Measurements from ENCODE around the gene NPAS2.

NPAS2 gene

GRCh38 chr2:100857915-100858314 lies 38.0 kb downstream of the NPAS2 start:
- TF ChIP-seq, protein P1, sequence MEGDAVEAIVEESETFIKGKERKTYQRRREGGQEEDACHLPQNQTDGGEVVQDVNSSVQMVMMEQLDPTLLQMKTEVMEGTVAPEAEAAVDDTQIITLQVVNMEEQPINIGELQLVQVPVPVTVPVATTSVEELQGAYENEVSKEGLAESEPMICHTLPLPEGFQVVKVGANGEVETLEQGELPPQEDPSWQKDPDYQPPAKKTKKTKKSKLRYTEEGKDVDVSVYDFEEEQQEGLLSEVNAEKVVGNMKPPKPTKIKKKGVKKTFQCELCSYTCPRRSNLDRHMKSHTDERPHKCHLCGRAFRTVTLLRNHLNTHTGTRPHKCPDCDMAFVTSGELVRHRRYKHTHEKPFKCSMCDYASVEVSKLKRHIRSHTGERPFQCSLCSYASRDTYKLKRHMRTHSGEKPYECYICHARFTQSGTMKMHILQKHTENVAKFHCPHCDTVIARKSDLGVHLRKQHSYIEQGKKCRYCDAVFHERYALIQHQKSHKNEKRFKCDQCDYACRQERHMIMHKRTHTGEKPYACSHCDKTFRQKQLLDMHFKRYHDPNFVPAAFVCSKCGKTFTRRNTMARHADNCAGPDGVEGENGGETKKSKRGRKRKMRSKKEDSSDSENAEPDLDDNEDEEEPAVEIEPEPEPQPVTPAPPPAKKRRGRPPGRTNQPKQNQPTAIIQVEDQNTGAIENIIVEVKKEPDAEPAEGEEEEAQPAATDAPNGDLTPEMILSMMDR (conservative IDR thresholded peaks at IDR 0.05; ENCODE audit: low read length) = no peak
- H3K4me3 ChIP-seq (ENCODE audit: low read length) = no peak overlapping the region
- DNase-seq (ENCODE audit: low read depth) = peak; percentile 92

- no peak overlapping the region for H3K4me3 ChIP-seq (ENCODE audit: low read length)
- DNase-seq (ENCODE audit: low read depth) = no peak
- TF ChIP-seq, protein P1 (conservative IDR thresholded peaks at IDR 0.05; ENCODE audit: low read length) = no peak
These were observed 40.0 kb downstream of the NPAS2 start for GRCh38 chr2:100859902-100860301.

- no peak overlapping the region for H3K4me3 ChIP-seq (ENCODE audit: low read length)
- TF ChIP-seq, protein P1 (conservative IDR thresholded peaks at IDR 0.05; ENCODE audit: low read length) = no peak
- DNase-seq (ENCODE audit: low read depth) = no peak
These were observed 41.4 kb downstream of the NPAS2 start for GRCh38 chr2:100861340-100861739.

DNA sequence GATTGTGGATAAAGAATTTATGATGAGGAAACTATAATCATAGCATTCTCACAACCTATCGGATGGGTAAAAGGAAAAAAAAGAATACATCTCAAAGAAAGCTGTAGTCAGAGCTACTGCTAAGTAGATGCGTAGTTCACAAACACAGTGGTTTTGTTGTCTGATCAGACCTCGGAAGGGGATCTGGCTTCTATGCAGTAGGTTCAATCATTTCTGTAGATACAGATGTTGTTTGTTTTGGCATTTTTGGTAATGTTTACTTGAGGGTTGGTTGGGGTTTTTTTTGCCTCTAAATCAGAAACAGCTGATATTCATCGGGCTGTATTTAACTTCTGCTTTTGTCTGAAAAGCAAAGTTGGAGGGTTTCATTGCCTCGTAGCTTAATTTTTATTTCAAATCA lies 42.1 kb downstream of the NPAS2 start:
- peak; percentile 9 for DNase-seq (ENCODE audit: low read depth)
- H3K4me3 ChIP-seq (ENCODE audit: low read length) = no peak overlapping the region
- TF ChIP-seq, protein P1 (conservative IDR thresholded peaks at IDR 0.05; ENCODE audit: low read length) = no peak

DNA sequence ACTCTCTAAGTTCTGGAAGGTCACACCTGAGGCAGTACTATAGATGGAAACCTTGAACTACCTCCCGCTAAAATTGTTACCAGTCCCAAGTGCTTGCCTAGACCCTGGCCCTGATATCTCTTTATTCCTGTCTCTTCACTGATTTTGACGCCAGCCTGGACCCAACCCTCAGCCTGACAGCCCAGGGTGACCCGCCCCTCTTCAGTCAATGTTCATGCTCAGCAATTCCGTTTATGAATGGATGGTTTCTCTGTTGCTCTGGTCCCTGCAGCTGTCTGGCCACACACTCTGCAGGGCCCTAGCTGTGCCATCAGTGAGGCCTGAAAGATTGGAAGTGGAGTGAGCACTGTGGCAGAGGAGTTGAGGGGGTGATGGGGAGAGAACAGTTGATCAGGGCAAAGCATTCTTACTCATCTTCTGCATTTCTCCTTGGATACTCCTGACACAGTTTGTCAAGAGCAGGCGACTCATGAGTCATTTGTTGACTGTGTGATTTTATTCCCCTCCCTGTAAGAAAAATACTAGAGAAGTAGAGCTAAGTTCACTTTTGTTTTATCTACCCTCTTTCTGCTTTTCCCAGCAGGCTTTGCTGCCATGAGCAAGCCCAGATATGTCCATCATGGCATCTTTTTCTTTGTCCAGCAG lies 46.0 kb downstream of the NPAS2 start:
- DNase-seq (ENCODE audit: low read depth) = peak; percentile 42
- TF ChIP-seq, protein P1 (conservative IDR thresholded peaks at IDR 0.05; ENCODE audit: low read length) = no peak
- H3K4me3 ChIP-seq (ENCODE audit: low read length) = no peak overlapping the region

GRCh38 chr2:100868083-100868482 lies 48.1 kb downstream of the NPAS2 start:
- no peak for DNase-seq (ENCODE audit: low read depth)
- TF ChIP-seq, protein P1 (conservative IDR thresholded peaks at IDR 0.05; ENCODE audit: low read length) = no peak
- no peak overlapping the region for H3K4me3 ChIP-seq (ENCODE audit: low read length)

DNA sequence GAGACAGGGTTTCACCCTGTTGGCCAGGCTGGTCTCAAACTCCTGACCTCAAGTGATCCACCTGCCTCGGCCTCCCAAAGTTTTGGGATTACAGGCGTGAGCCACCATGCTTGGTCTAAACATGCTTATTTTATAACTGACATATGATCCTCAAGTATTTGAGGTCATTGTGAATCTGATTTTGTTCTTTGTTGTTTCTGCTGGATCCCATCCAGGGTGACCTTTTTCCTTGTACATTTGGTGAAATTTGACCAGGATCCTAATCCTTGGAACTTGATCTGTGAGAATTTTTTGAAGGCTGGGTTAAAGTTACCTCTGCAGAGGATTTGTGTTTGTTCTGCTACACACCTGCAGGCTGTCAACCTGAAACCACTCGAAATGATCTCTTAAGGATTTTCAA lies 49.2 kb downstream of the NPAS2 start:
- DNase-seq (ENCODE audit: low read depth) = no peak
- no peak overlapping the region for H3K4me3 ChIP-seq (ENCODE audit: low read length)
- TF ChIP-seq, protein P1 (conservative IDR thresholded peaks at IDR 0.05; ENCODE audit: low read length) = no peak

All from AG10803 (cell line).